GM18508 (cell line): ENCODE results near the gene NET1.
"Not testable (repeated sequence)": the region's sequence is repeated elsewhere in the genome, so short reads cannot be mapped to it uniquely, and the experiment has no call there.

Source experiments
- ATAC-seq: cut with Tn5 transposase; IDR thresholded peaks from one replicate; pipeline ENCODE4 v1.9.1; 2021; ENCODE audit warnings: moderate number of reproducible peaks; ENCODE audit not compliant: insufficient read depth, unreplicated experiment

Gene NET1

GRCh38 chr10:5396556-5397300, 15.6 kb upstream of the NET1 start:
- no peak for ATAC-seq

DNA sequence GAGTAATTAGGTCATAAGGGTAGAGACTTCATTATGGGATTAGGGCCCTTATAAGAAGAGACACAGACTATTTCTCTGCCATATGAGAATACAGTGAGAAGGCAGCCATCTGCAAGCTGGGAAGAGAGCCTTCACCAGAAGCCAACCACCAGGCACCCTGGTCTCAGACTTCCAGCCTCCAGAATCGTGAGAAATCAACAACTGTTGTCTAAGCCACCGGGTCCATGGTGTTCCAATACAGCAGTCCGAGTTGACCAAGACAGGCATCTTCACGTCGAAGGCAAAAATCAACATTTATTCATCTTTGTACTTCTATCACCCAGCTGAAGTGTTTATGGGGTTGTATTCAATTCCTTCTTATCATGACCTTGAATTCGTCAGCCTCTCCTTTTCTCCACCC, 13.0 kb upstream of the NET1 start:
- no peak for ATAC-seq

GRCh38 chr10:5400468-5401240, 11.7 kb upstream of the NET1 start:
- ATAC-seq = no peak

DNA sequence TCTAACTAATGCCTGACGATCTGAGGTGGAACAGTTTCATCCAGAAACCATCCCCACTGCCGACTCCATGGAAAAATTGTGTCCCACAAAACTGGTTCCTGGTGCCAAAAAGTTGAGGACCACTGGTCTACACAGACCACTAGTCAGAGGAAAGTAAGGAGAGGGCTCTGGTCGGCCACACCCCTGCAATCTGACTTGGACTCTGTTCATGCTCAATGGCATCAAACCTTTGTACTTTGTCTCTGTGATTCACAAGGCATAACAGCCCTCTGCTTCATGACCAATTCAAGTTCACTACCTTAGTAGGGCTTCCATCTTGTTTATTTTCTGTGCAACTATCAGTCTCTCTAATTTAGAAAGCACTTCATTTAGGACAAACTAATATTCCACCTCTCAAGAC, 9.6 kb upstream of the NET1 start:
- no peak for ATAC-seq

GRCh38 chr10:5404208-5405041, 7.9 kb upstream of the NET1 start, which contains the start of gene TUBAL3:
Gene TUBAL3 (minus strand): TSS chr10:5404828. CDS start chr10:5404792, 36 bp downstream.
- no peak for ATAC-seq

GRCh38 chr10:5406918-5407317, 5.4 kb upstream of the NET1 start:
- no peak for ATAC-seq

- not testable (repeated sequence) for ATAC-seq
Measured at GRCh38 chr10:5410787-5411186, 1.6 kb upstream of the NET1 start.

DNA sequence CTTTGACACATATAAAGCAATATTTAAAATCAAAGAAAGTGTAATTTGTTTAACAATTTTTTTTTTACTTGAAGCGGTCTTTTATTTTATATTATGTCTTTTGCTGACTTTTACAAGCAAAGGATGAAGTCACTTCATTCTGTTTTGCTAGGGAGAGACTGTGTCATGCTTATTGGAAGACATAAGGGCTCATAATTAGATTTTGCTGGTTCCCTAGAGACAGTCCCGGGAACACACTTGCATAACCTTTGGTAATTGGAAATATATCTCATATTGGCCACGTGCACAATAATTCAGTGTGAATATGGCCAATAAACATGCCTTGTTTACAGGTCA, 448 bp upstream of the NET1 start:
- ATAC-seq = no peak

DNA sequence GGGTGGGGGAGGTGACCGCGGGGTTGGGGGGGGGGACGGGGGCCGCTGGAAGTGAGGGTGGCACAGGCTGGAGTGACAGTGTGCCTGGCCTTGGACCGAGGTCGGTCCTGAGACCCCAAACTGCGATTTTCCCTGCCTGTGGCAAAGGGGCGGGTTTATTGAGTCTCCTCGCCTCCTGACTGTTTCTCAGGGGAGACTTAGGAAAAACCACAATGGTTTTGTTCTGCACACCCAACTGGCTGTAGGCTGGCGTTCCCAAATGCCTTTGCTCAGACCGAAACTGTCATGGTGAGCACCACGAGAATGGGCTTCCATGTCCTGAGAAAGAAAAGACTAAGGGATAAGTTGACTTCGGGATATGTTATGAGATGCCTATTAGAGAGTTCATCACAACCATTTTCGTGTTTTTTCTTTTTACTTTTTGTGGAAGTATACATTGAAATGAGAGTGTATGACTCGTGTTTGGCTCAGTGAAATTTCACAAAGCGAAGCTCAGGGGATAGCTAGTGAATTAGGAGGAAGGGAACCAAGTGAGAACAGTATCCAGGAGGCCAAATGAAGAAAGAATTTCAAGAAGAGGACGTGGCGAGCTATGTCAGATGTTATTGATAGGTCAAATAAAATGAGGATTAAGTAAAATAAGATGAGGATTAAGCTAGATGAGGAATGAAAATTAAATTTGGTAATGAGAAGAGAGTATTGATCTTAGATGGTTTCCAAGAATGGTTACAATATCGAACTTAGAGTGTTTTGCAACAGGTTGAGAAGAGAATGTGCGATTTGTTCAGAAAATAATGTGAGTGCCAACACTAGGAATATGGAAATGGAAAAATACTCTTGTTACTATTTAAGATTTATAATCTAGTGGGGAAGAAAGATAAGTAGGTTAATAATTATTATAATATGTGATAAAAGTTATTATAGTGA, 918 bp downstream of the NET1 start:
- ATAC-seq = no peak

DNA sequence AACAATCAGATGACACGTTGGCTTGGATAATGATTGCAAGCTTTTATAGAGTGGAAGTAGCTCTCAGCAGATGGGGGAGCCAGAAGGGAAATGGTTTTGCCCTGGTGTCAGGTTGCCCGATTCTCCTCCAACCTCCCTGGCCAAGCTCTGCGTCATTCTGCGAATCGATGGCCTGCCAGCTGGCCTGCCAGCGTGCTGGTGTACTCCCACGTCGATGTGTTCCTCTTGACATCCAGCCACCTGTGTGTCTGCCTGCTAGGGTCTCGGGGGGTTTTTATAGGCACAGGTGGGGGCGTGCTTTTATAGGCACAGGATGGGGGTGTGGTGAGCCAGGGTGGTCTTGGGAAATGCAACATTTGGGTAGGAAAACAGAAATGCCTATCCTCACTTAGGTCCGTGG, 4.6 kb downstream of the NET1 start:
- ATAC-seq = no peak

DNA sequence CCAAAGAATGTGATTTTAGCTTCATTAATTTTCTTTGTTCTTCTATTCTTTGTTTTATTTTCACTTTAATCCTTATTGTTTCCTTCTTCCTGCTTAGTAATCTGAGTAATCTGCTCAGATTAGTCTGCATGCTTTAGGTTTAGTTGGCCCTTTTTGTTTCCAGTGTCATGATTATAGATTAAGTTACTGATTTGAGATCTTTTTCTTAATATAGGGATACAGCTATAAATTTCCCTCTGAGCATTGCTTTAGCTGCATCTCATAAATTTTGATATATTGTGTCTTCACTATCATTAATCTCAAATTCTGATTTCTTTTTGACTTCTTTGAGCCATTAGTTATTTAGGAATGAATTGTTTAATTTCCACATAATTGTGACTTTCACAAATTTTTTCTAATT, 6.2 kb downstream of the NET1 start:
- no peak for ATAC-seq

- no peak for ATAC-seq
Measured at GRCh38 chr10:5419466-5420094, 7.2 kb downstream of the NET1 start.

DNA sequence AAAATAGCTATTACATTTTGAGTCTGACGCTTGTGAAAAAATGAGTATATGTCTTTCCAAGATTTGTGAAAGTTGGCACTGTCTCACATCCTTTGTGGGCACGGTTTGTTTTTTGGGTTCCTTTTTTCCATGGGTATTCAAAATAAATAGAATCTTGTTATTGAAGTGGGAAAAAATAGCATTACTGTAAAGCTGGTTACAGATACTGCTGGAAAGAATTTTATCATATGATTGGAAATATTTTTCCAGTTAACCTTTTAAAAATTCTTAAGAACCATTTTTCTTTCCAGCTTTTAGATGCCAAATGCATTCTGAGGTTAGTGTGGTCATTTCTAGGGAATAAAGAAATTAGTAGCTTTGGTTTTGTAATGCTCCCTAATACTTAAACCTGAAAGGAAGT, 11.4 kb downstream of the NET1 start:
- no peak for ATAC-seq

GRCh38 chr10:5424751-5425150, 12.4 kb downstream of the NET1 start:
- ATAC-seq = no peak

- ATAC-seq = no peak
Measured at GRCh38 chr10:5428133-5428532, 15.8 kb downstream of the NET1 start.

- ATAC-seq = no peak
Measured at GRCh38 chr10:5433182-5433581, 20.8 kb downstream of the NET1 start.

DNA sequence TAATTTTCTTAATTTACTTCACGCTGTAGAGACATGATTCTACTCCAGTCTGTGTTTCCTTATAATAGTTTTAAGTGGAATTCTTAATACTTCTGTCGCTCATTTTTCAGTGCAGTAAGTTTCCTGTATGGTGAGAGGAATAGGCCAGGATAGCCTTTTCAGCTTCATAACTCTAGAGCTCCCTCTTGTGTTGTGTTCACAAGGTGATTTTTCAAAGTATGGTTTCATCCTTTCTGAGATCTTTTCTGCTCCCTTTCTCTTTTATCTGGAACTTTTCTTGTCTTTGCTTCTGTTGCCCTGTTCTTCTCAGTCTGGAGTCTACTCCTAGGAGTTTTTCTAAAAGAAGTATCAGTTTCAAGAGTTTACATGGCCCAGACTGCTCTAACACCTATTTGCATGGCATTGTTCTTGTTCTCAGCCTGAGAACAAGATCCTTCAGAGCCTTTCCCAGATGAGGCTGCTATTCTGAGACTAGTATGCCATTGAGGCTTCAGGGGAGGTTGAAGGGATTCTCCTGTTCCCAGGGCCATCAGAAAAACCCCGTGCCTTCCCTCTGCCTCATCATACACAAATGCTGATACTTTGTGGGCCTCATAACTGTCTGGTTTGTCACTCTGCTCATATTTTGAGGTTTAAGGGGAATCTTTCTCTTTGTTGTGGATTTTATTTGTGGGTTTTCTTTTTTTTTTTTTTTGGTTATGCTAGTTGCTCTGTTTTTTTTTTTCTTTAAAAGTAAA, 21.8 kb downstream of the NET1 start:
- ATAC-seq = no peak

GRCh38 chr10:5435328-5435727, 23.0 kb downstream of the NET1 start:
- ATAC-seq = no peak

DNA sequence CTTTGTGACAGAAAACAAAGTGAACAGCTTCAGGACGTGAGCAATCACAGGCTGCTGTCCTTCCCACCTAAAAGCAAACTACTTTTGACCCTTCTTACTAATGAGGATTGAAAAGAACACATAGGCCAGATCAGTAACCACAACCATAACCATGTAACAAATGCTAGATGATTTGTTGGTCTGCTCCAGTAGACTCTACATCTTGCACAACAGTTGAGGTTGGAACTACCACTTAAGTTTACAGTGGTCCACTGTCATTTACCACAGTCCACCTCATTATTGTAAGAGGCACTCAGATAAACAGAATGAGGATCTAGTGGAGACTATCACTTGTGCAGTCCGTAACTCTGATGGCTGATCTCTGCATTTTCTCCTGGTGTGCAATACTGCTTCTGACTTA, 27.8 kb downstream of the NET1 start:
- ATAC-seq = no peak
